Kasumi-1 (cell line): ENCODE measurements around the gene CEP112.
"Not testable (repeated sequence)": the region's sequence is repeated elsewhere in the genome, so short reads cannot be mapped to it uniquely, and the experiment has no call there.

Experiments
- DNase-seq, 2 experiments: peaks; one replicate each; lab custom pipeline; 2025; lab: John Stamatoyannopoulos, UW

Gene CEP112

DNA sequence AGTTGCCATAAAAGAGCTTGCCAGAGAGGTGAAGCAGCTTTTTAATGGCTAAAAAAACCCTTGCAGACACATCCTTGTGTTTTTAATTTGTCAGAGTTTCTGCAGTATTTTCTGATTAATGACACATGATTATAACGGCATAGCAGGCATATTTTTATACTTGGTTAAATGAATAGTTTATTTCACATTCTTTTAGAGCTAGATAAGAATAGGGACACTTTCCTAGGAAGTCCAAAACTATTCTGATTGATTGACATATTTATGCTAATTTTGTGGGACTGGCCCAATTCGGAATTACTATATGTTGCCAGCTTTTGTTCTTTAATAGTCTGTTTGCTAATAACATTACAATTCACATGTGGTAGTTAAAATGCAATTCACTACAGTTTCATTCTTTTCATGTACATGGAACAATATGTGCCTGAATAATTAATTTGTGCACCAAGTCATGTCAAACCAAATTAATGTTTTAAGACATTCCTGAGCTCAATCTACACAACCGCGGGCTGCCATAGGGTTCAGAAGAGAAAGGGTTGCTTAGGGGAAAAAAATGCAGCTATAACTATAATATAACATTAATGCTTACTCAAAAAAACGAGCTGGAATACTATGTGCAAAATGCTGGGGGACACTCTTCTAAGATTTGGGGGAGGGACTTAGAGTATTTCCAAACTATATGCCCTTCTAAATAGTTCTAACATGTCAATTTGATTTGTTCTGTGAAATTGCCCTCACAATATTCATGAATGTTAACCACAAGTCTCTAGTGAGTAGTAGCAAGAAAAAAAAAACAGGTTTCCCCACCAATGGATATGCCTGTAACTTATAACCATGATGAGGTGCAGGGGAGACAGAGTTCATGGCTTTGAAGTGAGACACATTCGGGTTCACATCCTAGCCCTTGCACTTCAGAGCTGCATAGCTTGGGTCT lies 305.4 kb downstream of the CEP112 start:
- DNase-seq: no peak

DNA sequence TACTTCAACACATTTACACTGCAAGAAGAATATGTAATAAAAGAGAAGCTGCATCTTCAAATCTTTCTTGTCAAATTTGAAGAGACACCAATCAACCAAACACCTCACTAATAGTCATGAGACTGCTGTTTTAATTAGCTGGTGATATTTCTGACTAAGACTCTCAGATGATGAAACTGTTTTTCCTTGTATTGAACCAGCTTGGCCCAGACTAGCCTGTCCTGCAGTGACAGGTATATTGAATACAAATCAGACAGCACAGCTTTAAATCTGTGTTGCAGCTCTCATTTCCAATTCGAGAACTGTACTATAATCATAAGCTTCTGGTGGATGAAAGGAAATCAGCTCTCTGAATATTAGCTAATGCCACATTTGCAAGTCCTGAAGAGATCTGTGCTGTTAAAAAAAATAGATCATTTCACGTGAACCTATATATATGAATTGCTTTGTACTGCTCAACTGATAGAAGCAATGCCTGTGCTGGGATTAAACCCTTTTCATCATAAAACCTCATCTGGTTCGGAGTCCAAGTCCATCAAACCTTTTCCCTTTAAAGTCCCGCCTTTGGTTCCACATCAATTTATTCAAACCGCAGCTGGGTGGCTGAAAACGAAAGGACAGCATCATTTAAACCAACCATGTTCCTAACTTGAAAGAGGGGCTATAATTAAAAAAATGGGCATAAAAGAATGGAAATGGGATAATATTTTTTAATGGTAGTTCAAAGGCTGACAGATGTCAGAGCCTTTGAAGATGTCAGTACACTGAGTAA lies 306.2 kb downstream of the CEP112 start:
- DNase-seq: no peak

GRCh38 chr17:65876985-65877384 lies 314.9 kb downstream of the CEP112 start:
- no peak for DNase-seq

DNA sequence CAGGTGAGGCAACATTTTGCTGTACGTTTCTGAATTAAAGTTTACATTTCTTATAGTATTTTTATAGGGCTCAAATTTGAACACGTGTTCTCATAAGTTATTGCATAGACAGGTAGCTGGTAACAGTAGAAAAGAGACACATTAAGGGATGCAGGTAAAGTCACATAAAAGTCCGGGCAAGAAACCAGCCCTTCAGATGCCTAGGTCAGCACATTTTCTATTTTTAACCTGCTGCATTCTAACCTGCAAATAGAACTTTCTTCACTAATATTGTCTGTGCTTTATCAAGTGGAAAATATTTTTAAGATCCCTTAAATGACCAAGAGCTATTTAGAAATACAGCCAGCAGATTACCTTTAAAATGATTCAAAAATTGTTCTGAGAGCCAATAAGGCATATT lies 323.1 kb downstream of the CEP112 start:
- DNase-seq: no peak

DNA sequence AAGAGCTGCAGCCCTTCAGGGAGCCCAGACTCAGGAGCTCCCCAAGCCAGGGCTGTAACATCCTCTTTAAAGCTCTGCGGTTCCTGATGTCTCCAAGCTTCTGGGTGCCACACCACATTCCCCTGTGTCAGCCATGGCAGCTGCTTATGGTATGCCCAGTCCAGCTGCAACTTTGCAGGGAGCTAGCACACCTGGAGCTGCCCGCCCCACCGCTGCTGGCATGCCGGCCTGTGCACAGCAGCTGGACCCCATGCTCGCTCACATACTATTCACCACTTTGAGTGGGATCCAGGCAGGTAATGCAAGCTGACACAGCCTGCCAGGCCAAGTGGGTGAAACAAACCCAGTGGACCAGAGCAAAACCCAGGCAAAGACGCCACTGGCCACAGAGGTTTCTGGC lies 324.9 kb downstream of the CEP112 start:
- no peak for DNase-seq

DNA sequence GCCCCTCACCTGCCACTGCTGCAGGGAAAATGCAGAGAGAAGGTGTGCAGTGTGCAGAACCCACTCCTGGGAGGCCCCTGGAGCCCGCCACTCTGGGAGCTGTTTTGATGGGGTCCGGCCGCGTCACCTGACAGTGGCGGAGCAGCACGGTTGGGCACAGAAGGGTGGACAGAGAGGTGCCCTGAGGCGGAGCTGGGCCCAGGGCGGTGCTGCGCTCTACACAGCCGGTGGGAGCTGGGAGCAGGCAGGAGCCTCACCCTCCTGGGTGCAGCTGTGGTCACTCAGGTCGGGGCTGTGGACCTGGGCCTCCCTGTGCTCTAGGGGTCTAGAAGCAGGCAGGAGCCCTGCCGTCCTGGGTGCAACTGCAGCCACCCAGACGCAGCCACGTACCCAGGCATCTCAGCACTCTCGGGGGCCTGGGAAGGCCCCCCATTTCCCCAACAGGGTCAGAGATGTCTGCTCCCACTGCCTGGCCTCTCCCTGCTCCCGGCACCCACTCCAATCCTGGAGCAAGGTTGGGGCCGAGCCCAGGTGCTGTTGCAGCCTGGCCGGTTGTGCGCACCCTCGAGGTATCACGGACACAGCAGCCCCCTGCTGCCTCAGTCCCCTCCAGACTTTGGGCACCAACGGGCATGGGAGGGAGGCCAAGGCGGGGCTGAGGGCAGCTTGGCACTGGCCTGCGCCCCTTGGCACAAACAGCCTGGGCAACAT lies 326.1 kb downstream of the CEP112 start:
- DNase-seq: no peak

- DNase-seq: no peak
Observed at GRCh38 chr17:65864394-65864793, 327.5 kb downstream of the CEP112 start.

DNA sequence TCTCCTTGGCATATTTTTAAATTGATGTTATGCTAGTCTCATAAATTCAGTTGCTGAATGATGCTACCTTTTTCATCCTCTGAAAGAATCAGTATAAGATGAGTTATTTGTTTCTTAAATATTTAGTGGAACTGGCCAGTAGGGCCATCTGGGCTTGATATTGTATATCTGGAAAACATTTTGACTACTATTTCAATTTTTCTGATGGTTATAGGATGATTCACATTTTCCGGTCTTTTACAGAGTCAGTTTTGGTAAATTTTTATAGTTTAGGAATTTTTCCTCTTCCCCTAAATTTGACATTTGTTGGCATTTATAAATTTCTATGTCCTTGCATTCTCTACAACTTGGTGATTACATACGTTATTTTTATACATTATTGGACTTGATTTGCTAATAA lies 334.2 kb downstream of the CEP112 start:
- no peak for DNase-seq

GRCh38 chr17:65856865-65857264 lies 335.1 kb downstream of the CEP112 start:
- DNase-seq: no peak

DNA sequence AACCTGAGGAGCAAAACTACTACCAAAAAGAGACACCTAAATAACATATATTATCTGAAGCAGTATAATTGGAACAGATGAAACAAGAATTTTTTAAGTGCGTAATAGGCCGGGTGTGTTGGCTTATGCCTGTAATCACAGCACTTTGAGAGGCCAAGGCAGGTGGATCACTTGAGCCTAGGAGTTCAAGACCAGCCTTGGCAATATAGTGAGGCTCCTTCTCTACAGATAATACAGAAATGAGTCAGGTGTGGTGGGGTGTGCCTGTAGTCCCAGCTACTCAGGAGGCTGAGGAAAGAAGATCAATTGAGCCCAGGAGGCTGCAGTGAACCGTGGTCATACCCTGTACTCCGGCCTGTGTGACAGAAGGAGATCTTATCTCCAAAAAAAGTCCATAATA lies 336.3 kb downstream of the CEP112 start:
- DNase-seq: no peak

- DNase-seq: no peak
Observed at GRCh38 chr17:65855245-65855644, 336.7 kb downstream of the CEP112 start.

DNA sequence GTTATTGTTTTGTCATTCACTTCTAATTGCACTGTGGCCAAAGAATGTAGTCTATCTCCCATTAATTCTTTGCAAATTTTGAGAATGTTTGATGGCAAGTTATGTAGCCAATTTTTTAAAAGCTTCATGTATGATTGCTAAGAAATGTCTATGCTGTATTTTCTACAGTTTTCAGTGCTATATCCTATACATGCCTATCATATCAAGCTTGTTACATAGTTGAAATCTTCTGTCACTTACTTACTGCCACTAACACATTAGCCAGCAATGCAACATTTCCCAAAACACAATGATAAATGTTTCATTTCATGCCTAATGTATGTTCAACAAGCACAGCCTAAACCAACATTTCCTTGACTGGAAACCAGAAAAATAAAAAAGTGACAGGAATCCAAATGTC lies 338.1 kb downstream of the CEP112 start:
- DNase-seq: no peak

DNA sequence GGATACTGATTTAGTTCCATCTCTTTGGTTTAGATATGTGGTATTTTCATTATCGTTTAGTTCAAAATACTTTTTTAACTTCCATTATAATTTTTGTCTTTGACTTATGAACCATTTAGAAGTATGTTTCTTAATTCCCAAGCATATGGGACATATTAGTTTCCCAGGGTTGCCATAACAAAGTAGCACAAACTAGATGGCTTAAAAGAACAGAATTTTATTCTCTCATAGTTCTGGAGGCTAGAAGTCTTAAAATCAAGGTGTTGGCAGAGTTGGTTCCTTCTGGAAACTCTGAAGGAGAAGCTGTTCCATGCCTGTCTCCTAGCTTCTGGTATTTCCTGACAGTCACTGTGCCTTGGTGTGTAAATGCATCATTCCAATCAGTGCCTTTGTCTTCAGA lies 339.0 kb downstream of the CEP112 start:
- DNase-seq: no peak

DNA sequence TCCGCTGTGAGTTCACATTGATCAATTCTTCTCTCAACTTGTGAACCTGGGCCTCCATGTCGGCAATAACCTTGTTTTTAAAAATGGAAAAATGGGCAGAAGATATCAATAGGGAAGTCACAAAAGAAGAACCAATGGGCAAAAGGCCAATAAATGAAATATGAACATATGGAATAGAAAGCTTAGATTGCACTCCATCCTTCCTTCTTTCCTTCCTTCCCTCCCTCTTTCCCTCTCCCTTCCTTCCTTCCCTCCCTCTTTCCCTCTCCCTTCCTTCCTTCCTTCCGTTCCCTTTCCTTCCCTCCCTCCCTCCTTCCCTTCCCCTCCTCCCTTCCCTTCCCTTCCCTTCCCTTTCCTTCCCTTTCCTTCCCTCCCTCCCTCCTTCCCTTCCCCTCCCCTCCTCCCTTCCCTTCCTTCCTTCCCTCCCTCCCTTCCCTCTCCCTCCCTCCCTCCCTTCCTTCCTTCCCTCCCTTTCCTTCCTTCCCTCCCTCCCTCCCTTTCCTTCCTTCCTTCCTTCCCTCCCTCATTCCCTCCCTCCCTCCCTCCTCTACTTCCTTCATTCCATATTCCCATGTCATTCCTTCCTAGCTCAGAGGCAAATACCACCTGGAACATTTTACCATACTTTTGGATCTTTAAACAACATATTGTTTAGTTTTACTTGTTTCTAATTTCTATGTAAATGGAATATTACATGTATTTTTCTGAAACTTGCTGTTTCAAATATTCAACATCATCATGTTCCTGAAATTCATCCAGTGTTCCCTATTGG lies 339.8 kb downstream of the CEP112 start:
- DNase-seq: no peak

DNA sequence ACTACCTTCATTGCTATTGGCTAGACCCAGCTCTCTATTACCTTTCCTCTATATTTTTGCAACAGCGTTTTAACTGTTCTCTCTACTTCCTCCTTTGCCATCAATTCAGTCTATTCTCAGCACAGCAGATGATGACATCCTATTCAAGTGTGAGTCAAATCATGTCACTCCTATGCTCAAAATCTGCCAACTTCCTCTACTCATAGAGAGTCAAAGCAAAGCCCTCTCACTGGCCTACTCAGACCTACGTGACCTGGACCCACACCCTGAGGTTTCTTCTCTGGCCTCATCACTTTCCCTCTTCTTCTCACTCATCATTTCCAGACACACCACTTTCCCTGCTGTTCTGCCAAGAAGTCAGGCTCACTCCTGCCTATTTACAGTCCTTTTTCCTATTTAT lies 341.4 kb downstream of the CEP112 start:
- no peak for DNase-seq

GRCh38 chr17:65848751-65849150 lies 343.2 kb downstream of the CEP112 start:
- DNase-seq: no peak

DNA sequence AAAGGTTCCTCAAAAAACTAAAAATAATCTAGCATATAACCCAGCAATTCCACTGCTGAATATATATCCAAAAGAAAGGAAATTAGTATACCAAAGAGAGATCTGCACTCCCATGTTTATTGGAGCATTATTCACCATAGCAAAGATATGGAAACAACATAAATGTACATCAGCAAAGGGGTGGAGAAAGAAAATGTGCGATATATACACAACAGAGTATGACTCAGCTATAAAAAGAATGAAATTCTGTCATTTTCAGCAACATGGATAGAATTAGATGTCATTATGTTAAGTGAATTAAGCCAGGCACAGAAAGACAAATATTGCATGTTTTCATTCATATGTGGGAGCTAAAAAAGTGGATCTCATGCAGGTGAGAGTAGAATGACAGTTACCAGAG lies 350.8 kb downstream of the CEP112 start:
- DNase-seq: no peak

DNA sequence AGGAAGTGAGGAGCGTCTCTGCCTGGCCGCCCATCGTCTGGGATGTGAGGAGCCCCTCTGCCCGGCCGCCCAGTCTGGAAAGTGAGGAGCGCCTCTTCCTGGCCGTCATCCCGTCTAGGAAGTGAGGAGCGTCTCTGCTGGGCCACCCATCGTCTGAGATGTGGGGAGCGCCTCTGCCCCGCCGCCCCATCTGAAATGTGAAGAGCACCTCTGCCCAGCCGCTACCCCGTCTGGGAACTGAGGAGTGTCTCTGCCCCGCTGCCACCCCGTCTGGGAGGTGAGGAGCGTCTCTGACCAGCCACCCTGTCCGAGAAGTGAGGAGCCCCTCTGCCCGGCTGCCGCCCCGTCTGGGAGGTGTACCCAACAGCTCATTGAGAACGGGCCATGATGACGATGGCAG lies 354.7 kb downstream of the CEP112 start:
- DNase-seq: not testable (repeated sequence)

GRCh38 chr17:65833214-65833613 lies 358.7 kb downstream of the CEP112 start:
- DNase-seq: peak in 1 of 2 experiments; percentile 11

DNA sequence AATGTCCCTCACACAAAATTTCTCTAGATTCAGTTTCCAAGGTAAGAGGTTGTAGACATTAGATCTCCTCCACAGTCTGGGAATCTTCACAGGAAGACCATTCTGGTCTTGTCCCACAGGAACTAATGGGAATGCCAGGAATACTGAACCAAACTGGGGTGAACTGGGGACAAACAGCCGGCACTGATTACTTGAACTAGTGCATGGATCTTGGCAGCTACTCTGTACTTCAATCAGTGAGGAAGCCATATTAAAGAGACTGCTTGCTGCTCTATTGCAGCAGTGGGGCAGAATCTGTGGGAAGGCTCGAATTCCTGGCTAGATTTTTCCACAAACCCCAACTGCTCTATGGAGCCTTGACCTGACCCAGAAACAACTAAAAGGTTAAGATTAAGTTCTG lies 361.6 kb downstream of the CEP112 start:
- DNase-seq: no peak

DNA sequence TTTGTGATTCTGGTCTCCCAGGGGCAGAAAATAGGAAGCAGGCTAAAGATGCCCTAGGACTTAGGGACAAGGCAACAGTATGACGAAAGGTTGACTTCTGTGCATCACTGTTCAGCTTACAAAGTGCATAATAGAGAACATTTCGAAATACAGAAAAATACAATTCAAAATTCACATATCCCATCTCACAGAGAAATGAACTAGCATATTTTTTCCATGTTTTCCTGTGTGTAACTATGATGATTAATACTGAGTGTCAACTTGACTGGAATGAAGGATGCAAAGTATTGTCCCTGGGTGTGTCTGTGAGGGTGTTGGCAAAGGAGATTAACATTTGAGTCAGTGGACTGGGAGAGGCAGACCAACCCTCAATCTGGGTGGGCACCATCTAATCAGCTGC lies 365.4 kb downstream of the CEP112 start:
- not testable (repeated sequence) for DNase-seq

- DNase-seq: no peak
Observed at GRCh38 chr17:65824901-65825300, 367.0 kb downstream of the CEP112 start.
